Middle frontal gyrus (tissue), 1 donor: ENCODE results near the gene LRRD1.
"Not testable (repeated sequence)": the region's sequence is repeated elsewhere in the genome, so short reads cannot be mapped to it uniquely, and the experiment has no call there.

ENCODE experiments used
- DNase-seq: peaks from one replicate; pipeline ENCODE4 v3.0.0-alpha.2; 2015; ENCODE audit warnings: low spot score; ENCODE audit errors: extremely low spot score

Gene LRRD1

GRCh38 chr7:92178928-92179924 lies at the start of gene LRRD1:
Gene LRRD1, minus strand, starts transcription at chr7:92179142. Its CDS starts 13,940 bp downstream, at chr7:92165202.
- peak; percentile 75 for DNase-seq

DNA sequence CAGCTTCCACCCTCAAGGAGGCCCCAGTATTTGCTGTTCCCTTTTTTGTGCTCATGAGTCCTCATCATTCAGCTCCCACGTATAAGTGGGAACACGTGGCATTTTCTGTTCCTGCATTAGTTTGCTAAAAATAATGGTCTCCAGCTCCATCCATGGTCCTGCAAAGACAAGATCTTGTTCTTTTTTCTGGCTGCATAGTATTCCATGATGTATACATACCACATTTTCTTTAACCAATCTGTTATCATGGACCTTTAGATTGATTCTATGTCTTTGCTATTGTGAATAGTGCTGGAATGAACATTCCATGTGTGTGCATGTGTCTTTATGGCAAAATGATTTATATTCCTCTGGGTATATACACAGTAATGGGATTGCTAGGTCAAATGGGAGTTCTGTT lies 49.8 kb upstream of the LRRD1 start:
- no peak for DNase-seq

DNA sequence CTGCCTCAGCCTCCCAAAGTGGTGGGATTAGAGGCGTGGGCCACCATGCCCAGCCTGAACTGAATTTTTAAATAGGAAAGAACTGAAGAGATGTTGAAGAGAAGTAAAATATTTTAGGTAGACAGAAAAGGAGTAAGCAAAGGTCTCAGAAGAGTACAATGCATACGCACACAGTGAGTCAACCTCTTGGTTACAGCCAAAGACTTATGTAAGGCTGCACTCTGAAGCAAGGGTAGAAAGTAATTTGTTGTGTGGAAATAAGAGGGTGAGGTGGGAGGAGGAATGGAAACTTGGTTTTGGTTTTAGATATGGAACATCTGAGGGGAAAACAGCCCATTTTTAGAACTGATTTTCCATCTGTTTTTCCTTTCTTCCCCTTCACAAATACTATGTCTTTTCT lies 49.2 kb upstream of the LRRD1 start:
- DNase-seq, result no peak

- no peak for DNase-seq
Observed at GRCh38 chr7:92226981-92227380, 48.0 kb upstream of the LRRD1 start.

GRCh38 chr7:92221766-92222165 lies 42.8 kb upstream of the LRRD1 start:
- no peak for DNase-seq

DNA sequence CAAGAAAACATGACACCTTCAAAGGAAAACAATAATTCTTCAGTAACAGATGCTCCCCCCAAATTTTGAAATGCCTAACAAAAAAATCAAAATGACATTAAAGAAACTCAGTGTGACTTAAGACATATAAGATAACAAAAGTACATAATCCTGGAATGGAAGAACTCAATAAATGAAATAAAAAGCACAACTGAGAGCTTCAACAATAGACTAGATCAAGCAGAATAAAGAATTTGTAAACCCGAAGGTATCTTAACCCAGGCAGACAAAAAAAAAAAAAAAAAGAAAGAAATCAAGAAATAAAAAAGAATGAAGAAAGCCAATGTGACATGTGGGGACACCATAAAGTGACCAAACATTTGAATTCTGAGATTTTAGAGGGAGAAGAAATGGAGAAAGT lies 27.7 kb upstream of the LRRD1 start:
- no peak for DNase-seq

DNA sequence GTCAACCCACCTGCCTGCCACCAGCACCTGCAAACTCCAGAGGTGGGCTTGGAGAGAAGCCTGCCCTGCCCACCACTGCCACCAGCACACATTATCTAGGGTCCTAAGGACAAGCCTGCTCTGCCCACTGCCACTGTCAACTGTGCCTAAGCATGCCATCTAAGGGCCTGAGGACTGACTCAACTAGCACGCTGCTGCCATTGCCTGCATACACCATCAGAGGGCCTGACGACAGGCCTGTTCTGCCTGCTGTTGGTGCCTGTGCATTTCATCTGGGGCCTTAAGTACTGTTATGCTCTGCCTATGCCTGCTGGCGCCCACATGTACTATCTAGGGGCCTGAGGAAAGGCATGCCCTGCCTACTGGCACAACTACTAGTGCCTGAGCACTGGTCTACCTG lies 27.0 kb upstream of the LRRD1 start:
- DNase-seq, result no peak

- no peak for DNase-seq
Observed at GRCh38 chr7:92200791-92201190, 21.8 kb upstream of the LRRD1 start.

- DNase-seq, result no peak
Observed at GRCh38 chr7:92192326-92192725, 13.4 kb upstream of the LRRD1 start.

DNA sequence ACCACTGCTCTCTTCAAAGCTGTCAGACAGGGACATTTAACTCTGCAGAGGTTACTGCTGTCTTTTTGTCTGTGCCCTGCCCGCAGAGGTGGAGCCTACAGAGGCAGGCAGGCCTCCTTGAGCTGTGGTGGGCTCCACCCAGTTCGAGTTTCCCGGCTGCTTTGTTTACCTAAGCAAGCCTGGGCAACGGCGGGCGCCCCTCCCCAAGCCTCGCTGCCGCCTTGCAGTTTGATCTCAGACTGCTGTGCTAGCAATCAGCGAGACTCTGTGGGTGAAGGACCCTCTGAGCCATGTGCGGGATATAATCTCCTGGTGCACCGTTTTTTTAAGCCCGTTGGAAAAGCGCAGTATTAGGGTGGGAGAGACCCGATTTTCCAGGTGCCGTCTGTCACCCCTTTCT lies 10.3 kb upstream of the LRRD1 start:
- not testable (repeated sequence) for DNase-seq

- DNase-seq, result not testable (repeated sequence)
Observed at GRCh38 chr7:92184294-92184693, 5.4 kb upstream of the LRRD1 start.

- DNase-seq, result no peak
Observed at GRCh38 chr7:92177362-92177761, 1.6 kb downstream of the LRRD1 start.

DNA sequence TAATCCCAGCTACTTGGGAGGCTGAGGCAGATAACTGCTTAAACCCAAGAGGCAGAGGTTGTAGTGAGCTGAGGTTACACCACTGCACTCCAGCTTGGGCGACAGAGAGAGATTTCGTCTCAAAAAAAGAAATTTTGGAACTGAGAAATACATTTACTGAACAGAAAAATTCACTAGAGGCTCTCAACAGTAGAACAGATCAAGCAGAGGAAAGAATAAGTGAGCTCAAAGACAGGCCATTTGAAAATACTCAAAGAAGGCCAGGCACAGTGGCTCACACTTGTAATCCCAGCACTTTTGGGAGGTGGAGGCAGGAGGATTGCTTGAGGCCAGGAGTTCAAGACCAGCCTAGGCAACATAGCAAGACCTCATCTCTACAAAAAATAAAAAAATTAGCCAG lies 9.4 kb downstream of the LRRD1 start:
- DNase-seq, result not testable (repeated sequence)

- DNase-seq, result no peak
Observed at GRCh38 chr7:92161271-92161670, 17.7 kb downstream of the LRRD1 start.

- no peak for DNase-seq
Observed at GRCh38 chr7:92158660-92159575, 20.0 kb downstream of the LRRD1 start.

GRCh38 chr7:92156990-92157389 lies 22.0 kb downstream of the LRRD1 start:
- no peak for DNase-seq

GRCh38 chr7:92155108-92155739 lies 23.7 kb downstream of the LRRD1 start:
- no peak for DNase-seq

DNA sequence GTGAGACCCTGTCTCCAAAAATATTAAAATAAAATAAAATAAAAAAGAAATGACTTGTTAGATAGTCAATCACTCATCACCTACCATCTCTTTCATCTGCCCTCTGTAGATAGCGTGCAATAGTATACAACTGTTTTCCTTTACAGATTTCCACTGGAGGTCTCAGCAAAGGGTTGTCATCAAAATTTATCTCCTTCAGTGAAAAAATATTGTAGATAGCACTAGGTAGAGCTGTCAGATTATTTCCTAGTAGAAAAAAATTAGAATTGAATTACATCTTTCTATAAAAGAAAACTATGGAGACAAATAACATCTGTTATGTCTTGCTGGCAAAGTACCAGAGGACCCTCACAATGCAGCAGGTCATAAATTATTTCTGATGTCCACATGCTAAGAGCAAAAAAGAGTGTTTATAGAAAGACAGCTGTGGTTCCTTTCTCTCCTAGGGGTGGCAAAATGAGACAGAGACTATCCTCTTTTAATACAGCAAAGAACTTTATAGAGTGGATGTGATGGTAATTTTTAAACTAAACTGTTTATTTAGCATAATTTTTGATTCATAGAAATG lies 28.4 kb downstream of the LRRD1 start:
- DNase-seq, result no peak

GRCh38 chr7:92149736-92150239 lies 29.2 kb downstream of the LRRD1 start:
- no peak for DNase-seq

DNA sequence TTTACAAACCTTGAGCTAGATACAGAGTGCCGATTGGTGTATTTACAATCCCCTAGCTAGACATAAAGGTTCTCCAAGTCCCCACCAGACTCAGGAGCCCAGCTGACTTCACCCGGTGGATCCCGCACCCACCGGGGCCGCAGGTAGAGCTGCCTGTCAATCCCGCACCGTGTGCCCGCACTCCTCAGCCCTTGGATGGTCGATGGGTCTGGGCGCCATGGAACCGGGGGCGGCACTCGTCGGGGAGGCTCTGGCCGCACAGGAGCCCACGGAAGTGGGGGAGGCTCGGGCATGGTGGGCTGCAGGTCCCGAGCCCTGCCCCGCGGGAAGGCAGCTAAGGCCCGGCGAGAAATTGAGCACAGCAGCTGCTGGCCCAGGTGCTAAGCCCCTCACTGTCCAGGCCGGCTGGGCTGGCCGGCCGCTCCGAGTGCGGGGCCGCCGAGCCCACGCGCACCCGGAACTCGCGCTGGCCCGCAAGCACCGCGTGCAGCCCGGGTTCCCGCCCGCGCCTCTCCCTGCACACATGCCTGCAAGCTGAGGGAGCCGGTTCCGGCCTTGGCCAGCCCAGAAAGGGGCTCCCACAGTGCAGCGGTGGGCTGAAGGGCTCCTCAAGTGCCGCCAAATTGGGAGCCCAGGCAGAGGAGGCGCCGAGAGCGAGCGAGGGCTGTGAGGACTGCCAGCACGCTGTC lies 35.6 kb downstream of the LRRD1 start:
- not testable (repeated sequence) for DNase-seq
